Measurements from ENCODE around the gene SHTN1. TPM values are rescaled to one million over a fixed set of nuclear protein-coding genes. Genes with fewer than 3 reads are reported as not detected.

The SHTN1 gene
- total RNA-seq, 1 experiment from 2014 or later = 67.8 TPM

DNA sequence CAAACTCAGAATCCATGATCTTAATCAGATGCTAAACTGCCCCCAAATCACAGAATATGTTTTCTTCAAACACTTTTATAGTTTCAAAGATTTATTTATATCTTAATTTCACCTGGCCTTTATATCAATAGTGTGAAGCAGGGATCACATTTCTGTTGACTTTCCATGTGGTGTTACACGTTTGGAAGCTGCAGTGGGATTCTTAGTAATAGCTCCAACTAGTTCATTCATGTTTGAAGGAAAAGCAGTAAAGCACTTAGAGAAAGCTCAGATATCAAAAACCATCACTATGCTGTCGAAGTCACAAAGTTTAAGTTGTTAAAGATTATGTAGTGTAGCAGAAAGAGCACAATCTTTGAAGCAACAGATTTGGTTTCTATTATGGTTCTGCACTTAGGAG, 138.9 kb downstream of the SHTN1 start:
- CTCF ChIA-PET = interaction anchor here (0.6 kb wide), 1 partner anchor 13 kb away, joined by 3 read pairs; no protein-coding TSS in a partner anchor
- no peaks in the 10 kb centered on the region for H3K27me3 ChIP-seq (ENCODE audit: control insufficient read depth, insufficient read depth, low read length)
- TF ChIP-seq POLR2AphosphoS5 (IDR thresholded peaks at IDR 0.05; ENCODE audit: low read depth, low read length) = no peak
- no peak for TF ChIP-seq SIN3A (IDR thresholded peaks at IDR 0.05; ENCODE audit: borderline replicate concordance, insufficient read depth, low read depth, low read length)
- TF ChIP-seq, protein P1, sequence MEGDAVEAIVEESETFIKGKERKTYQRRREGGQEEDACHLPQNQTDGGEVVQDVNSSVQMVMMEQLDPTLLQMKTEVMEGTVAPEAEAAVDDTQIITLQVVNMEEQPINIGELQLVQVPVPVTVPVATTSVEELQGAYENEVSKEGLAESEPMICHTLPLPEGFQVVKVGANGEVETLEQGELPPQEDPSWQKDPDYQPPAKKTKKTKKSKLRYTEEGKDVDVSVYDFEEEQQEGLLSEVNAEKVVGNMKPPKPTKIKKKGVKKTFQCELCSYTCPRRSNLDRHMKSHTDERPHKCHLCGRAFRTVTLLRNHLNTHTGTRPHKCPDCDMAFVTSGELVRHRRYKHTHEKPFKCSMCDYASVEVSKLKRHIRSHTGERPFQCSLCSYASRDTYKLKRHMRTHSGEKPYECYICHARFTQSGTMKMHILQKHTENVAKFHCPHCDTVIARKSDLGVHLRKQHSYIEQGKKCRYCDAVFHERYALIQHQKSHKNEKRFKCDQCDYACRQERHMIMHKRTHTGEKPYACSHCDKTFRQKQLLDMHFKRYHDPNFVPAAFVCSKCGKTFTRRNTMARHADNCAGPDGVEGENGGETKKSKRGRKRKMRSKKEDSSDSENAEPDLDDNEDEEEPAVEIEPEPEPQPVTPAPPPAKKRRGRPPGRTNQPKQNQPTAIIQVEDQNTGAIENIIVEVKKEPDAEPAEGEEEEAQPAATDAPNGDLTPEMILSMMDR (IDR thresholded peaks at IDR 0.05) = no peak
- no peak for TF ChIP-seq TCF7L2 (IDR thresholded peaks at IDR 0.05; ENCODE audit: low read depth, low read length)
- TF ChIP-seq, protein P2, sequence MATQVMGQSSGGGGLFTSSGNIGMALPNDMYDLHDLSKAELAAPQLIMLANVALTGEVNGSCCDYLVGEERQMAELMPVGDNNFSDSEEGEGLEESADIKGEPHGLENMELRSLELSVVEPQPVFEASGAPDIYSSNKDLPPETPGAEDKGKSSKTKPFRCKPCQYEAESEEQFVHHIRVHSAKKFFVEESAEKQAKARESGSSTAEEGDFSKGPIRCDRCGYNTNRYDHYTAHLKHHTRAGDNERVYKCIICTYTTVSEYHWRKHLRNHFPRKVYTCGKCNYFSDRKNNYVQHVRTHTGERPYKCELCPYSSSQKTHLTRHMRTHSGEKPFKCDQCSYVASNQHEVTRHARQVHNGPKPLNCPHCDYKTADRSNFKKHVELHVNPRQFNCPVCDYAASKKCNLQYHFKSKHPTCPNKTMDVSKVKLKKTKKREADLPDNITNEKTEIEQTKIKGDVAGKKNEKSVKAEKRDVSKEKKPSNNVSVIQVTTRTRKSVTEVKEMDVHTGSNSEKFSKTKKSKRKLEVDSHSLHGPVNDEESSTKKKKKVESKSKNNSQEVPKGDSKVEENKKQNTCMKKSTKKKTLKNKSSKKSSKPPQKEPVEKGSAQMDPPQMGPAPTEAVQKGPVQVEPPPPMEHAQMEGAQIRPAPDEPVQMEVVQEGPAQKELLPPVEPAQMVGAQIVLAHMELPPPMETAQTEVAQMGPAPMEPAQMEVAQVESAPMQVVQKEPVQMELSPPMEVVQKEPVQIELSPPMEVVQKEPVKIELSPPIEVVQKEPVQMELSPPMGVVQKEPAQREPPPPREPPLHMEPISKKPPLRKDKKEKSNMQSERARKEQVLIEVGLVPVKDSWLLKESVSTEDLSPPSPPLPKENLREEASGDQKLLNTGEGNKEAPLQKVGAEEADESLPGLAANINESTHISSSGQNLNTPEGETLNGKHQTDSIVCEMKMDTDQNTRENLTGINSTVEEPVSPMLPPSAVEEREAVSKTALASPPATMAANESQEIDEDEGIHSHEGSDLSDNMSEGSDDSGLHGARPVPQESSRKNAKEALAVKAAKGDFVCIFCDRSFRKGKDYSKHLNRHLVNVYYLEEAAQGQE (IDR thresholded peaks at IDR 0.05; ENCODE audit: insufficient read depth in 1 of 2, low read depth in 2 of 2, low read length in 1 of 2) = no peak

DNA sequence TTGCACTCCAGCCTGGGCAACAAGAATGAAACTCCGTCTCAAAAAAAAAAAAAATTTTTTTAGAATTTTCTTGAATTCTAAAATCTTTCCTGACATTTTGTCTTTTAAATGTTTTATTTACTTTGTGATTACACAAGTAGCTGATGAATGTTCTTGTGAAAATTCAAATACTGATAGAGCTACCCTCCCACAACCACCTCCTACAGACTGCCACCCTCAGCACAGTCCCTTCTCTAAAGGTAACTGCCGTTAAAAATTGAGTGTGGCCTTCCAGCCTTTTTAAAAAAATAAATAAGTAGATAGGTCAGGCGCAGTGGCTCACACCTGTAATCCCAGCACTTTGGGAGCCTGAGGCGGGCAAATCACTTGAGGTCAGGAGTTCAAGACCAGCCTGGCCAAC, 140.6 kb downstream of the SHTN1 start:
- ATAC-seq = no peak
- in situ Hi-C loops (cut with HindIII; ENCODE audit: low pct_unique_long_range_greater_than_20kb, low sequenced_read_pairs) (no loop called here), intact Hi-C loops (cut with micrococcal nuclease; ENCODE audit: unreplicated experiment) (no loop called here)
- TF ChIP-seq SIN3A (IDR thresholded peaks at IDR 0.05; ENCODE audit: borderline replicate concordance, insufficient read depth, low read depth, low read length) = no peak
- TF ChIP-seq, protein P1 (IDR thresholded peaks at IDR 0.05) = no peak
- Histone ChIP-seq H3K4me3 (ENCODE audit: low read depth in 2 of 2, low read length in 2 of 2) (no peak overlapping the region), H3K4me1 (ENCODE audit: control insufficient read depth, insufficient read depth, low read length) (no peaks in the 10 kb centered on the region), H3K9me3 (ENCODE audit: control insufficient read depth, insufficient read depth, low read depth, low read length) (no peaks in the 10 kb centered on the region), H3K27me3 (ENCODE audit: control insufficient read depth, insufficient read depth, low read length) (no peaks in the 10 kb centered on the region), H3K27ac (ENCODE audit: low read length) (no peak overlapping the region), H3K36me3 (ENCODE audit: control insufficient read depth, insufficient read depth, low read length) (no peaks in the 10 kb centered on the region)
- no TSS peak for BruUV-seq (replicated peaks)
- DNase-seq (ENCODE audit: low read depth, low spot score) = no peak
- ChIA-PET CTCF (no interaction called here), POLR2A (no interaction called here)

More for the DNA sequence above, 138.9 kb downstream of the SHTN1 start:
- Histone ChIP-seq H3K9me3 (ENCODE audit: control insufficient read depth, insufficient read depth, low read depth, low read length) (no peaks in the 10 kb centered on the region), H3K36me3 (ENCODE audit: control insufficient read depth, insufficient read depth, low read length) (no peaks in the 10 kb centered on the region), H3K4me1 (ENCODE audit: control insufficient read depth, insufficient read depth, low read length) (no peaks in the 10 kb centered on the region), H3K27ac (ENCODE audit: low read length) (no peak overlapping the region), H3K4me3 (ENCODE audit: low read depth in 2 of 2, low read length in 2 of 2) (no peak overlapping the region)
- ATAC-seq (no peak), DNase-seq (ENCODE audit: low read depth, low spot score) (no peak)
- no TSS peak for BruUV-seq (replicated peaks)
- in situ Hi-C loops (cut with HindIII; ENCODE audit: low pct_unique_long_range_greater_than_20kb, low sequenced_read_pairs) = no loop called here
- POLR2A ChIA-PET = no interaction called here
- intact Hi-C loops (cut with micrococcal nuclease; ENCODE audit: unreplicated experiment) = no loop called here
